ENCODE measurements around the gene OR10H2. TPM values are rescaled to one million over a fixed set of nuclear protein-coding genes. Genes with fewer than 3 reads are reported as not detected.
"Not testable (repeated sequence)": the region's sequence is repeated elsewhere in the genome, so short reads cannot be mapped to it uniquely, and the experiment has no call there.

The OR10H2 gene
- total and polyA plus RNA-seq, 2 donors (not counting 3 experiments of a cell fraction or from before 2014, with no cell fraction given): not detected

DNA sequence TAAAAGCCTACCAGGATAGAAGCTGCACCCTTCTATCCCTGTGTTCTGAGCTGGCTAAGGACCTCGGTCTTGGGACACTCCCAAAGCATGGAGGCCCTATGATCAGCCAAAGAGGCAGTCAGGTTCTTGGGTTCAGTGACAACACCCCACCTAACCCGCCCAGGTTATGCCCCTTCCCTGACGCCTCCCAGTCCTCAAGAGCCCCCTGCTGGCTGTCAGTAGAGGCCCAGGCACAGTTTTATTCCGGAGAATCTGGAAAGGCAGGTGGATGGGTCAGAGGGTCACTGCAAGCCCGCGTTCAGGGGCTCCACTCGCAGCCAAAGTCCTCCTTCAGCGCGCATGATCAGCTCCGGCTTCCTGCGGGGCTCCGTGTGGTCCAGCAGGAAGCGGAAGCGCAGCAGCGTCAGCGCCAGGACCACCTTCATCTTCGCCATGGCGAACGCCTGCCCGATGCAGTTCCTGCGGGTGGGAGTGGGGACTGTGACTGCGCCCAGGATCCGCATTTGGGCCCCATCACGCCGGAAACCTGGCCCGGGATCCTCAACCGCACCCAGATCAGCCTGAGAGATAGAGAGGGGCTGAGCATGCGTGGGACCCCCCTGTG lies 32.2 kb downstream of the OR10H2 start:
- Histone ChIP-seq H3K4me3 (replicated peaks in 1 of 3; ENCODE audit: insufficient read depth in 1 of 3, low read depth in 1 of 3, low read length in 3 of 3) (no peak overlapping the region), H3K9me1 (replicated peaks; ENCODE audit: control insufficient read depth, extremely low read depth, insufficient read depth, low read length) (no peaks in the 10 kb centered on the region), H3K36me3 (ENCODE audit: control insufficient read depth in 2 of 2, extremely low read depth in 1 of 2, insufficient read depth in 2 of 2, low read length in 2 of 2) (no peaks in the 10 kb centered on the region), H3K27ac (ENCODE audit: insufficient read depth, low read depth, low read length) (no peak overlapping the region), H3K4me2 (ENCODE audit: insufficient read depth, low read length) (no peak overlapping the region), H3K9me3 (replicated peaks; ENCODE audit: control insufficient read depth, insufficient read depth, low read length) (no peaks in the 10 kb centered on the region), H2AFZ (ENCODE audit: low read depth, low read length) (no peak overlapping the region), H4K20me1 (replicated peaks; ENCODE audit: control insufficient read depth, extremely low read depth, insufficient read depth, low read length) (no peaks in the 10 kb centered on the region), H3K27me3 (ENCODE audit: control insufficient read depth in 2 of 2, insufficient read depth in 2 of 2, low read length in 2 of 2) (no peaks in the 10 kb centered on the region), H3K4me1 (ENCODE audit: control insufficient read depth, extremely low read depth, insufficient read depth, low read length) (no peaks in the 10 kb centered on the region), H3K79me2 (ENCODE audit: control insufficient read depth, insufficient read depth, low read length) (no peaks in the 10 kb centered on the region), H3K9ac (replicated peaks; ENCODE audit: extremely low read depth, insufficient read depth, low read length) (no peak overlapping the region)
- FAIRE-seq: no peak
- intact Hi-C loops (cut with micrococcal nuclease): no loop called here
- BruUV-seq (replicated peaks): no TSS peak
- CTCF ChIA-PET: no interaction called here
- no peak for DNase-seq (ENCODE audit: low read depth, low spot score)
- TF ChIP-seq, protein P1, sequence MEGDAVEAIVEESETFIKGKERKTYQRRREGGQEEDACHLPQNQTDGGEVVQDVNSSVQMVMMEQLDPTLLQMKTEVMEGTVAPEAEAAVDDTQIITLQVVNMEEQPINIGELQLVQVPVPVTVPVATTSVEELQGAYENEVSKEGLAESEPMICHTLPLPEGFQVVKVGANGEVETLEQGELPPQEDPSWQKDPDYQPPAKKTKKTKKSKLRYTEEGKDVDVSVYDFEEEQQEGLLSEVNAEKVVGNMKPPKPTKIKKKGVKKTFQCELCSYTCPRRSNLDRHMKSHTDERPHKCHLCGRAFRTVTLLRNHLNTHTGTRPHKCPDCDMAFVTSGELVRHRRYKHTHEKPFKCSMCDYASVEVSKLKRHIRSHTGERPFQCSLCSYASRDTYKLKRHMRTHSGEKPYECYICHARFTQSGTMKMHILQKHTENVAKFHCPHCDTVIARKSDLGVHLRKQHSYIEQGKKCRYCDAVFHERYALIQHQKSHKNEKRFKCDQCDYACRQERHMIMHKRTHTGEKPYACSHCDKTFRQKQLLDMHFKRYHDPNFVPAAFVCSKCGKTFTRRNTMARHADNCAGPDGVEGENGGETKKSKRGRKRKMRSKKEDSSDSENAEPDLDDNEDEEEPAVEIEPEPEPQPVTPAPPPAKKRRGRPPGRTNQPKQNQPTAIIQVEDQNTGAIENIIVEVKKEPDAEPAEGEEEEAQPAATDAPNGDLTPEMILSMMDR (IDR thresholded peaks at IDR 0.05; ENCODE audit: extremely low read depth in 1 of 2, insufficient read depth in 1 of 2, low read depth in 1 of 2, low read length in 2 of 2): no peak
- TF ChIP-seq POLR2AphosphoS5 (IDR thresholded peaks at IDR 0.05; ENCODE audit: insufficient read depth, low read depth, low read length): no peak
- POLR2A ChIA-PET: no interaction called here
- dilution Hi-C loops (cut with MboI; ENCODE audit: extremely low pct_ligation_motif_present, low sequenced_read_pairs): no loop called here

DNA sequence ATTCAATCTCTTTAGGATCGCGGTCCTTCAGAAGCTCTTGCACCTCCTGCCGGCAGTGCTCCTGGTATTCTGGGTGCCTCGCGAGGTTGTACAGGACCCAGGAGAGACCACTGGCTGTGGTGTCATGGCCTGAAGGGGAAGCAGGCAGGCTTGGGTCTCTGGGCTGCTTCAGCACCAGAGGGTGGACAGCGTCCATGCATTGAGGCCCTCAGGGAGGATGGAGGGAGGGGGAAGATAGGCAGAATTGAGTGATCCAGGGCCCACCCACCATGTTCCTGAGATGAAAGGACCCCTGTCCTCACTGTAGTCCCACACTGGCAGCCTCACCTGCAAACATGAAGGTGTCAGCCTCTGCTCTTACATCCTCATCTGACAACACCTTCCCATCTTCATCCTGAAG lies 41.8 kb downstream of the OR10H2 start:
- dilution Hi-C loops (cut with MboI; ENCODE audit: extremely low pct_ligation_motif_present, low sequenced_read_pairs): no loop called here
- H3K79me2 ChIP-seq (ENCODE audit: control insufficient read depth, insufficient read depth, low read length): no peaks in the 10 kb centered on the region
- no peak overlapping the region for H3K4me3 ChIP-seq (replicated peaks in 1 of 3; ENCODE audit: insufficient read depth in 1 of 3, low read depth in 1 of 3, low read length in 3 of 3)
- no peaks in the 10 kb centered on the region for H3K27me3 ChIP-seq (ENCODE audit: control insufficient read depth in 2 of 2, insufficient read depth in 2 of 2, low read length in 2 of 2)
- no peak for TF ChIP-seq FOS (IDR thresholded peaks at IDR 0.05; ENCODE audit: borderline replicate concordance, insufficient read depth, low read length)
- no peak for TF ChIP-seq MAX (IDR thresholded peaks at IDR 0.05; ENCODE audit: insufficient read depth, insufficient read length)
- TF ChIP-seq MYC (IDR thresholded peaks at IDR 0.05; ENCODE audit: low read depth, low read length): no peak
- TF ChIP-seq POLR2AphosphoS5 (IDR thresholded peaks at IDR 0.05; ENCODE audit: insufficient read depth, low read depth, low read length): no peak
- no peak overlapping the region for H3K9ac ChIP-seq (replicated peaks; ENCODE audit: extremely low read depth, insufficient read depth, low read length)
- DNase-seq (ENCODE audit: low read depth, low spot score): no peak
- no peaks in the 10 kb centered on the region for H3K4me1 ChIP-seq (ENCODE audit: control insufficient read depth, extremely low read depth, insufficient read depth, low read length)
- no peaks in the 10 kb centered on the region for H4K20me1 ChIP-seq (replicated peaks; ENCODE audit: control insufficient read depth, extremely low read depth, insufficient read depth, low read length)
- no peak overlapping the region for H3K4me2 ChIP-seq (ENCODE audit: insufficient read depth, low read length)
- BruUV-seq (replicated peaks): no TSS peak
- no peak for FAIRE-seq
- no peaks in the 10 kb centered on the region for H3K9me3 ChIP-seq (replicated peaks; ENCODE audit: control insufficient read depth, insufficient read depth, low read length)
- H2AFZ ChIP-seq (ENCODE audit: low read depth, low read length): no peak overlapping the region
- no peaks in the 10 kb centered on the region for H3K36me3 ChIP-seq (ENCODE audit: control insufficient read depth in 2 of 2, extremely low read depth in 1 of 2, insufficient read depth in 2 of 2, low read length in 2 of 2)
- no peaks in the 10 kb centered on the region for H3K9me1 ChIP-seq (replicated peaks; ENCODE audit: control insufficient read depth, extremely low read depth, insufficient read depth, low read length)
- ChIA-PET CTCF (no interaction called here), POLR2A (no interaction called here)
- intact Hi-C loops (cut with micrococcal nuclease): no loop called here
- H3K27ac ChIP-seq (ENCODE audit: insufficient read depth, low read depth, low read length): no peak overlapping the region

- dilution Hi-C loops (cut with MboI; ENCODE audit: extremely low pct_ligation_motif_present, low sequenced_read_pairs): not testable (repeated sequence)
Measured at GRCh38 chr19:15774159-15774558, 46.3 kb downstream of the OR10H2 start.

More at GRCh38 chr19:15774159-15774558, 46.3 kb downstream of the OR10H2 start:
- H3K27ac ChIP-seq (ENCODE audit: insufficient read depth, low read depth, low read length); FAIRE-seq; H4K20me1 ChIP-seq (replicated peaks; ENCODE audit: control insufficient read depth, extremely low read depth, insufficient read depth, low read length); H3K27me3 ChIP-seq (ENCODE audit: control insufficient read depth in 2 of 2, insufficient read depth in 2 of 2, low read length in 2 of 2); H3K4me1 ChIP-seq (ENCODE audit: control insufficient read depth, extremely low read depth, insufficient read depth, low read length); H3K9ac ChIP-seq (replicated peaks; ENCODE audit: extremely low read depth, insufficient read depth, low read length); H3K9me1 ChIP-seq (replicated peaks; ENCODE audit: control insufficient read depth, extremely low read depth, insufficient read depth, low read length); DNase-seq (ENCODE audit: low read depth, low spot score); H2AFZ ChIP-seq (ENCODE audit: low read depth, low read length); H3K79me2 ChIP-seq (ENCODE audit: control insufficient read depth, insufficient read depth, low read length); H3K36me3 ChIP-seq (ENCODE audit: control insufficient read depth in 2 of 2, extremely low read depth in 1 of 2, insufficient read depth in 2 of 2, low read length in 2 of 2); intact Hi-C loops (cut with micrococcal nuclease); H3K9me3 ChIP-seq (replicated peaks; ENCODE audit: control insufficient read depth, insufficient read depth, low read length); POLR2A ChIA-PET; H3K4me2 ChIP-seq (ENCODE audit: insufficient read depth, low read length); CTCF ChIA-PET; H3K4me3 ChIP-seq (replicated peaks in 1 of 3; ENCODE audit: insufficient read depth in 1 of 3, low read depth in 1 of 3, low read length in 3 of 3); BruUV-seq (replicated peaks): not testable (repeated sequence)
